Inflammatory macrophage treated with lipopolysaccharide for 4 hours (primary cell): ENCODE measurements around the gene CD99.
A peak's percentile ranks its signal among the peaks of the same experiment; 100 is the strongest.
"Not testable (repeated sequence)": the region's sequence is repeated elsewhere in the genome, so short reads cannot be mapped to it uniquely, and the experiment has no call there.

Experiments used
- DNase-seq: peaks from one replicate; pipeline ENCODE4 v3.0.0-alpha.2; 2020

Gene CD99, protein sequence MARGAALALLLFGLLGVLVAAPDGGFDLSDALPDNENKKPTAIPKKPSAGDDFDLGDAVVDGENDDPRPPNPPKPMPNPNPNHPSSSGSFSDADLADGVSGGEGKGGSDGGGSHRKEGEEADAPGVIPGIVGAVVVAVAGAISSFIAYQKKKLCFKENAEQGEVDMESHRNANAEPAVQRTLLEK

DNA sequence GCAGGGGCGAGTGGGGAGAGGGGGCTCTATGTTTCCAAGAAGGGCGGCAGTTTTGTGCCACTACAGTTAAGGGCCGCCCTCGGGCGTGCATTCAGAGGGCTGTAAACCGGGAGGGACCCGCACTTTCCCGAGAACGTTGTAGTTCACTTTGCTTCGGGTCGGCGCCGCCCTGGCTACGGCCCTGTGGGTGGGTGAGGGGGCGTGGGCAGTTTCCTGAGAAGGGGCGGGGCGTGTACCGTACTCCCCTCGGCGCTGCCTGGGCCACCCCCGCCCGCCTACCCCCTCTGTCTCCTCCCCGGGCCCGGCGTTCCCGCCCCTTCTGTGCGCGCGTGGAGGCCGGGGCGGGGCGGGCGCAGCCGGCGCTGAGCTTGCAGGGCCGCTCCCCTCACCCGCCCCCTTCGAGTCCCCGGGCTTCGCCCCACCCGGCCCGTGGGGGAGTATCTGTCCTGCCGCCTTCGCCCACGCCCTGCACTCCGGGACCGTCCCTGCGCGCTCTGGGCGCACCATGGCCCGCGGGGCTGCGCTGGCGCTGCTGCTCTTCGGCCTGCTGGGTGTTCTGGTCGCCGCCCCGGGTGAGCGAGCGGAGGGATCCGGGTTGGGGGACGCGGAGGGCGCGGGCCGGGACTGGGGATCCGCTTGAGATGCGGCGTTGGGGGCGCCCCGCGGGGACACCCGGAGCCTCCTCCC lies at the start of gene CD99:
Gene CD99, plus strand, starts transcription at position 440 of the 687 bp plus-strand sequence. Its CDS starts 66 bp downstream, at position 506.
- DNase-seq: peak; percentile 86

DNA sequence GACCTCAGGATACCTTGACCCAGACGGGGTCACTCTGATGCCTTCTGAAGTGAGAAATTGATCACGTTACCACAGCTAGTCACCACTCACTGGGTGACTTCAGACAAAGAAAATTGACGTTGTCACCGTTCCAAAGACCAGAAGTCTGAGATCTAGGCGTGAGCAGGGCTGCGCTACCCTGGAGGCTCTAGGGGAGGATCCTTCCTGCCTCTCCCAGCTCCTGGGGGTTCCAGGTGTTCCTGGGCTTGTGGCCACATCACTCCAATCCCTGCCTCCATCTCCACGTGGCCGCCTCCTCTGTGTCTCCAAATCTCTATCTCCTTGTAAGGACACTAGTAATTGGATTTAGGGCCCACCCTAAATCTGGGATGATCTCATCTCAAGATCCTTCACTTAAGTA lies 48.9 kb upstream of the CD99 start:
- DNase-seq: no peak

DNA sequence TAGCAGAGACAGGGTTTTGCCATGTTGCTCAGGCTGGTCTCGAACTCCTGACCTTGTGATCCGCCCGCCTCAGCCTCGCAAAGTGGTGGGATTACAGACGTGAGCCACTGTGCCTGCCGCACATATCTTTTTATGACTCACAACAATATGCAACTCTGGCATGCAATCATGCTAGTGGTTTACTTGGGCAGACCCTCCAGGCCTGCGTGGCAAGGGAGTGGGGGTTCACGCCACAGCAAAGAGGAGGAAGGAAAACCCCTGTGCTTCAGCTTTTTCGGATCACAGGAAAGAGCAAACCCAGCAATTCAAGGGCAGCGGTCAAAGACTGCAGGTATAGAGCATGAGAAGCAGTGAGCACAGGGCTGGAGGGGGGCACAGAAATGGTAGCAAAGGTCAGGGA lies 48.3 kb upstream of the CD99 start:
- no peak for DNase-seq

DNA sequence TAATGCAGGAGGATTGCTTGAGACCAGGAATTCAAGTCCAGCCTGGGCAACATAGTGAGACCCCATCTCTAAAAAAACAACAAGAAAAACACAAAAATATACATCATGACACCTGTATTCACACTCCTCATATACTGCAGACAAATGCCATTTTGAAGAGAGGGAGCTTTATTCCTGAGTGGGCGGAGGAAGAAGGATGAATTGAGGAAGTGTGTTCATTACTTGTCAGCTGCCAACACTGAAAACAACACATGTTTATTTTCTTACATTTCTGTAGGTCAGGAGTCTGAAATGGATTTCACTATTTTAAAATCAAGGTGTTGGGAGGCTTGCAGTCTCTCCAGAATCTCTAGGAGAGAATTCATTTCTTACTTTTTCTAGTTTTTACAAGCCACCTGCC lies 47.2 kb upstream of the CD99 start:
- peak; percentile 49 for DNase-seq

DNA sequence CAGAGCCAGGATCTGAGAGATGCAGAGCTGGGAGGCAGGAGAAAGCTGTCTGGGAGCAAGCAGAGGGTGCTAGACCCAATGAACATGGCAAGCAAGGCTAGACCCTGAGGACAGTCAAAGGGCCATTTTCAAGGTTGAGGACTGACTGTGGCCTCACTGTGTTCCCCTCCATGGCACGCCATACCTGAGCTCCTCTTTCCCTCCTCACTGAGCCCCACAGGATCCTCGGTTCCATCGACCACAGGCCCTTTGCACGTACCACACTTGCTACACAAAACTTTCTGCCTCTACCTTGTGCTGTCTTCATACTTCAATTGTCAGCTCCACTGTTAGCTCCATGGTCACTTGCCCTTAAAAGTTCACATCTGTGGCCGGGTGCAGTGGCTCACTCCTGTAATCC lies 45.5 kb upstream of the CD99 start:
- no peak for DNase-seq

DNA sequence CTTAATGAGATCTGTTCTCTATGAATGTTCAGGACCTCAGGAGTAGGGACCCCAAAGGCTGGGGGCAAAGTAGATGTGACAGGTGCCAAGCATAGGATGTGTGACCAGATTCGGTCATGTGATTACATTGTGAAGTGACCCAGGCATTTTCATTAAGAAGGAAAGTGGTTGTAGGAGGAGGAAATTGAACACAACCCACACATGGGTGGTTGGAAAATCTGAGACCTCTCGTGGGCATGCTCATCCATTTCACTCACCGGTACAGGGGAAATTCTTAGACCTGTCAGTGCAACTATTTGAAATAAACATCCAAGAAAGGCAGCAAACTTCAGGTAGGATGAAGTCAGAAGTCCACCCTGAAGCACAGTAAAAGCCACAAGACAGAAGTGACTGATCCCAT lies 43.5 kb upstream of the CD99 start:
- DNase-seq: no peak

DNA sequence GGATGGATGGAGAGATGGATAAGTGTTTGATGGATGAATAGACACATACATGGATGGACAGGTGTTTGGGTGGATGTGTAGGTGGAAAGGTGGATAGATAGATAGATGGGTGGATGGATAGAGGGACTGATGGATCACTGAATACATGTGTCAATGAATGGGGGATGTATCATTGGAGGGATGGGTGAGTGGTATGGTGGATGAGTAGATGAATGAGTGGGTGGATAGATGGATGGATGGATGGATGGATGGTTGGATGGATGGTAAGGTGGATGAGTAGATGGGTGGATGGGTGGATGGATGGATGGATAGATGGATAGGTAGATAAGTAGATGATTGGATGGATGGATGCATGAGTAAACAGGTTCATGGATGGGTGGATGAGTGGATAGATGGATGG lies 41.1 kb upstream of the CD99 start:
- no peak for DNase-seq

DNA sequence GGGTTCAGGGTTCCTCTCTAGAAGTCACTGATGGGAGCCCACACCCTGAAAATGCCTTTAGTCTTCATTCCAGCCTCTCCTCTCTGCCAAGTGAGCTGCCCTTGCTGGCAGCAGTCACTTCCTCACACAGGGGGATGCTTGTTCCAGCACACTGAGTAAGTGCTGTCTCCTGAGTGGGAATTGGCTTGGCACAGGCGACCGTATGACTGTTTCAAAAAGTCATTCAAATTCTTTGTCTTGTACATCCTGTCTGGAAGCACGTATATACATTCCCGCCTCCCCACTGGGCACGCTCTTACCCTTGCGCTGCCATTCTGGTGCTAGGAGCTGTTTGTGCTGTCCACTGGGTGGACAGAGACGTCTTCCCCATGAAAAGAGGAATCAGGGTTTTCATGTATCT lies 40.2 kb upstream of the CD99 start:
- no peak for DNase-seq

DNA sequence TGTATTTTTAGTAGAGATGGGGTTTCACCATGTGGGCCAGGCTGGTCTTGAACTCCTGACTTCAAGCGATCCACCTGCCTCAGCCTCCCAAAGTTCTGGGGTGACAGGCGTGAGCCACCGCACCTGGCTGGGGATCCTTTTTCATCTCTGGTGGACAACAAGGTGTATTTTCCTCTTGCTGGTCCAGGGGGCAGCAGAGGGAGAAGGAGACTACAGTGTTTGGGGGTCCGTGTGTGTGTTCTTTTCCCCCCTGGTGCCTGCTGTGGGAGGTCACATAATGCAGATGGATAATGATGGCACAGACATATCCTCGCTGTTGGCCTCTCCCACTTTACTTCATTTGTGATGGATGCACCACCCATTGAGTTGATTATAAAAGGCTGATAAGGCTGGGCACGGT lies 39.0 kb upstream of the CD99 start:
- no peak for DNase-seq

DNA sequence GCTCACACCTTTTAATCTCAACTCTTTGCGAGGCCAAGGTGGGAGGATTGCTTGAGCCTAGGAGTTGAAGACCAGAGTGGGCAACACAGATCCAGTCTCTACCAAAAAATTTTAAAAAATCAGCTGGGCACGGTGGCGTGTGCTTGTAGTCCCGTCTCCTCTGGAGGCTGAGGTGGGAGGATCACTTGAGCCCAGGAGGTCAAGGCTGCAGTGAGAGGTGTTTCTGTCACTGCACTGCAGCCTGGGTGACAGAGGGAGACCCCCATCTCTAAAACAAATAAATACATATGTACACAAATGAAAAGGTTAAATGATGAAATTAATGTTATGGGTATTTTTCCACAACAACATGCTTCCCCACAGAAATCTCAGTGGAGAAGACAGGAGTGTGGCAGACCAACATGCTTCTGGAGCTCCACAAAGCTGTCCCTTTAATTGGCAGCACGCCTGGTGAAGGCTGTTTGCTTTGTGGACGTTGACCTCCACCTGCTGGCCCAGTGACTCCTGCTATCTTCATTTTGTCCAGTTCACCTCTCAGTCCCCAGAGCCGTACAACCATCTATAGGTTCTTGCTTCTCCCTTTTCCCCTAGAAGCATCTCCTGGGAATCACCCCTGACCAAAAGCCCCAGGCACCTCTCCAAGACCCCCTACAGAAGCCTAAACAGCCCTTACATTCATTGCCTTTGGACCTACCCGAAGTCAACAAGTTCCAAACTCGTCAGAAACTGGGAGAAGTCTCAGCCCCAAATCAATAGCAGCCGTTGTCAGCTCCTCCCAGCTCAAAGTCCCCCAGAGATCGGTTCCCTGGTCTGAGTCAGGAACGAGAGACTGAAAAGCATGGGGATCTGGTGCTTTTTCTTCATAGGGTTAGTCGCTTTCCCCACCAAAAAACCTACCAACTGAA lies 36.4 kb upstream of the CD99 start:
- DNase-seq: no peak

DNA sequence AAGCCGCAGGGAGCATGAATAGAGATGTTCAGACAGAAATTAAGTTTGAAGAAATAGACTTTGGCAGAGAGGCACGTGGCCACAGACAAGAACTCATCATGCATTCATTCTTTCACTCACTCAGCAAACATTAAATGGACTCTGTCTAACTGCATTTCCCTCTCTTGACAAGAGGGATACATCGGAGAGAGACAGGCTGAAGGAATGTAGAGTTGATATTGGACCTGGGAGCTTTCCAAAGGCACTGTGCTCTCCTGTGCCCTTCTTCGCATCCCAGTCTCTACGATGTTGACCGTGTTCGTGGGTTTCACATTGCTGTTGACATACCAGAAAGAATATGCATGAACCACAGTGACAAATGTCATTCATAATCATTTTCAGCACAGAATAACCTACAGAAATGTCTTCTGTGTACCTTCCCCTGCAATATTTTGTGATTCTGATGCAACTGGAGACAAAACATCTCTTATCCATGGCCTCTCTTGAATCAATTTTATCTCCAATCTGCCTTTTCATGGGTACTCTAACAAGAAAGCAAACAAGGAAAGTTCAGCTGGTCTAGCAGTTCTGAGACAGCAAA lies 34.7 kb upstream of the CD99 start:
- no peak for DNase-seq

DNA sequence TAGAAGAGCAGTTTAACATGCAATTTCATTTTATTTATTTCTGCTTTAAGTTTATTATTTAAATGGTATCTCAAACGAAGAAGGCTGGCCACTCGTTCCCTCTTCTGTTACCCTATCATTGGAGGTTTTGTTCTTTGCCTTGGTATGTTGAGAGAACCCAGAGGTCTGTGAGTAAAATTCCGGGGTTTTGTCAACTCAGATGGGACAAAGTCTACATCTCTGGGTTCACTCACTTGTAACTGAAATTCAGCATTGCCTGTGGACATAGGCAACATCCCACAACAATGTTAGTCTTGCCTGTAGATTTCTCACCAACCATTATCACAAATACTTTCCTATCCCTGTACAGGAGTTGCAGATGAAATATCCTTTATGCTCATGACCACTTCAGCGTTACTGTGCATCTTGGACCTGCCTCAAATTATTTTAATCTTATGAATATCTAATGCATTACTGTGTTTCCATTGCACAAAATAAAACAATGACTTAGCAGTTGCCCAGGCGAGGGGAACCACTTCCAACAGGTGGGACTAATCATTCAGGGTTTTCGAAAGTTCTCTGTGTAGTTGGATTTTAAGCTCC lies 33.5 kb upstream of the CD99 start:
- DNase-seq: no peak

DNA sequence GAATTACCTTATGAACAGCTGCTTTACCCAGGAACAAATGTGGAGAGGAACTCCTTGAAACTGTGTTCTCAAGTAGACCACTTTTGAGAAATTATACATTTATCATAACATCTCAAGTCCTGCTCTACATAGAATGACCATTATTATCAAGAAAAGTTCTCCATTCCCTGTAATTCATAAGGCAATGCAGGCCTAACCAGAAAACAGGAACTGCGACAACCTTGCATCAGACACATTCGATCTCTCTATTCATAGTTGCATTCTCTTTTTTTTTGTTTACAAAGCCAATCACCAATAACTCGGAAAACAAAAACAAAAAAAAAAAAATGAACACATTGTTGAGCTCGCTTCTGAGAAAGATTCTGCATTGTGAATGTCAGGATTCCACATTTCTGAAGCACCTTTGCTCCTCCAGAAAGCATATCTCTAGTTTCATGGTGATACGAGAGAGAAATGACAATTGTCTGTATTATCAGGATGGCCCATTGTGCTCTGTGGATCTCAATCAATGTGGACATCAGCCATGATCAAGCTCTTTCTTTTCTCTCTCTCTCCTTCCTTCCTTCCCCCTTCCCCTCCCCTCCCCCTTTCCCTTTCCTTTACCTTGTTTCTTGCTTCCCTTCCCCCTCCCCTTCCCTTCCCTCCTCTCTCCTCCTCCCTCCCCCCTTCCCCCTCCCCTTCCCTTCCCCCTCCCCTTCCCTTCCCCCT lies 32.4 kb upstream of the CD99 start:
- peak; percentile 53 for DNase-seq

DNA sequence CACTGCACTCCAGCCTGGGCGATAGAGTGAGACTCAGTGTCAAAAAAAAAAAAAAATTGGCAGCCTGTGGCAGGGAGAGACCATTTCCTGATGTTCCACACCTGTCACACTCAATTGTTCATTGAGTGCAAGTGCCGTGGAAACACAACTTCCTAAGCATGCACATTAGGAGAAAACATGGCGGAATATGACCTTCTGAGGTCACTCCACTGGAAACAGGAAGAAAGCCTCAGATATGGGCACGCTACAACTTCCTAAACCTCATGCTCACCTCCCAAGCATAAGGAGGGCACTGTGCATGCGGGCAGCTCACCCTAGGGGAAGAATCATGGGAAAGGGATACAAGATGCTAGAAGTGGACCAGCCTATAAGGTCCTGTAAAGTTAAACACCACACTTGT lies 28.5 kb upstream of the CD99 start:
- no peak for DNase-seq

DNA sequence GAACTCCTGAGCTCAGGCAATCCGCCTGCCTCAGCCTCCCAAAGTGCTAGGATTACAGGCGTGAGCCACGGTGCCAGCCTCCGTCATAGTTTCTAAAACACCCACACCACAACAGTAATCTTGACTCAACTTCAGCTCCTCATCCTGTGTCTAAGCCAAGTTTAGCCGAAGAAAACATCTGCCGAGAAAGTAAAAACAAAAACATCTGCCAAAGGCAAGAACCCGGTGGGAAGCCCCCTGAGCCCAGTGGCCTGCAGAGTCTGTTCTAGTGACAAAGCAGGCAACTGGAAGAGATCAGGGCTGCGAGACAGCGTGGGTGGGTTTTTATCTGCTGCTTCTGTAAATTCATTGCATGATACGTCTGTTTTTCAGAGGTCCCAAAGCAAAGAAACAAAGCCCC lies 26.6 kb upstream of the CD99 start:
- no peak for DNase-seq

DNA sequence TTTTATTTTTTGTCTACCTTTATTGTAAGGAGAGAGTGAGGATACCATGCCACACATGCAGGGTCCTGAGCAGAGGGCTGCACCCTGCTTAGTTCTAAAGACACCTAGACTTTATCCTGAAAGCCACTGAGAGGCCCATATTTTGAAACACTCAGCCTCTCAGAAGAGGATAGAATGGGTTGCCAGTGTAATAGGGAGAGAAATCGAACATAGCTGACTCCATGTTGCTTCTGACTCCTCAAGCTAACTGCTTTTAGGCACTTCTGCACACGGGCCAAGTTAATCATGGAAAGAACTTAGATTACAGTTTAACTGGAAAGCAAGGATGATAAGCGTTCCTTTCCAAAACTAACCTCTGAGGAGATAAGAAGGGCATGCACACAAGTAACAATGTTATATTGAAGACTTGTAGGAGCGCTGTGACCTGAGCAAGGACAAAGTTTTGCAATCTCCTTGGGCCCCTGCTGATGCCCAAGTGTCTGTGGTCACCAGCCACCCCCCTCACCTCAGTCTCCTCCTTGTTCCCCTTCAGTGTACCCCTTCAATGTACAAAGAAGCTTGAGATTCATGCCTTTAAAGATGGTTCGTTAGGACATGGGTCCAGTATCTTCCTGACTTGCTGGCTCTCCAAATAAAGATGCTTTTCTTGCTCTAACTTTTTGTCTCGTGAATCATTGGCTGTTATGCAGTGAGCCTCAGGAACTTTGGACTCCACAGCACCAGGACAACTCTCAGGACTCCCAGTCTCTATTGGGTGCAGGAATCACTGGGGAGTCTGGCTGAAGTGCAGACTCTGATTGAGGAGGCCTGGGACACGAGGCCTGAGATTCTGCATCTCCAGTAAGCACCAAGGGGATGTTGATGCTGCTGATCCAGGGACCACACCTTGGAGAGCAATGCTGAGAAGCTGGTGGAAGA lies 25.4 kb upstream of the CD99 start:
- DNase-seq: no peak

DNA sequence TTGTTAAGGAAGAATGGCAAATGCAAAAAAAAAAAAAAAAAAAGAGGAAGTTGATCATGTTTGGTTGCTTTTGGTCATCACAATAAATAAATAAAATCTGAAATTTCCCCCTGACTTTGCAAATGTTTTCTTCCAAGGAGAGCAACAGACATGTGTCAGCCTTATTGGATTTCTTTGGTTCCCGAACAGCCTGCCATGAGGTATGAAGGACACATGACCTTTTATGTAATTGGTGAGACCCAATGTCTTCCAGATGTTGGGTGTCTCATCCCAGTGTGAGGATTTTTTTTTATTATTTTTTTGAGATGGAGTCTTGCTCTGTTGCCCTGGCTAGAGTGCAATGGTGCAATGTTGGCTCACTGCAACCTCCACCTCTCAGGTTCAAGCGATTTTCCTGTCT lies 24.6 kb upstream of the CD99 start:
- no peak for DNase-seq

DNA sequence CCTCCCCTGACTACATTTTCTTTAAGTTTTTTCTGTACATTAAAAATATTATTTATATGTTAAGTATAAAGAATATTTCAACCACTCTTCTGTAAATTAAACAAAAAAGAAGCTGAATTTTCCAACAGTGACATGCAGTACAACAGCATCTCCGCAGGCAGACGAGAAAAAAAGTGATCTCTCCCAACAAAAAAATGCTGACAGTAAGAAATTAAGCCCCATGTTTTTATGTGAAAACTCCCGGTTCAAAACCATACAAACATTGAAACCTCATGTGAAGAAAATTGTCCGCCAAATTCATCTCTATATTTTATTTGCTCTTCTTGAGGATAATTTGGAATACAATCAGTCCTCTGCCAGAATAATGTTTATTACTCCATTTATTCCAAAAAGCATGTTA lies 20.1 kb upstream of the CD99 start:
- no peak for DNase-seq

DNA sequence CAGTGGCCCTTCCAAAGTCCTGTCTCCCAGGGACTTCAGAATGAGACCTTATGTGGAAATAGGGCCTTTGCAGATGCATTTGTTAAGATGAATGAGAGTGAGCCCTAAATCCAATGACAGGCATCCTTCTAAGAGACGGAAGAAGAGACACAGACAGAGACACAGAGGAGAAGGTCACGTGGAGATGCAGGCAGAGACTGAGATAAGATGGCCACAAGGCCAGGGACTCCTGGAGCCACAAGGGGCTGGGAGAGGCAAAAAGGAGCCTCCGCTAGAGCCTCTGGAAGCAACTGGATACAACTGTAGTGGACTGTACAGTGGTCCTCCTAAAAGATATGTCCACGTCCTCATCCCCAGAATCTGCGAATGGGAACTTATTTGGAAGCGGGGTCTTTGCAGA lies 19.0 kb upstream of the CD99 start:
- no peak for DNase-seq

DNA sequence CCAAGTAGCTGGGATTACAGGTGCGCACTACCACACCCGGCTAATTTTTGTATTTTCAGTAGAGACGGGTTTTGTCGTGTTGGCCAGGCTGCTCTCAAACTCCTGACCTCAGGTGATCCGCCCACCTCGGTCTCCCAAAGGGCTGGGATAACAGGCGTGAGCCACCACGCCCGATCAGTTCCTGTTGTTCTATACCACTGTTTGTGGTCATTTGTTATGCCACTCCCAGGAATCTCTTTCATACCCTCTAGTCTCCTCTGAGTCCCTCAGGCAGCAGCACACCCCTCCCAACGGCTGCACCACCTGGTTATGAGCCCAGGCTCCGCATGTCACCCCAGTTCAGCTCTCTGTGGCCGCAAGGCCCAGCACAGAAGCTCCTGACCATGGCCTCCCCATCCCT lies 17.5 kb upstream of the CD99 start:
- DNase-seq: no peak

DNA sequence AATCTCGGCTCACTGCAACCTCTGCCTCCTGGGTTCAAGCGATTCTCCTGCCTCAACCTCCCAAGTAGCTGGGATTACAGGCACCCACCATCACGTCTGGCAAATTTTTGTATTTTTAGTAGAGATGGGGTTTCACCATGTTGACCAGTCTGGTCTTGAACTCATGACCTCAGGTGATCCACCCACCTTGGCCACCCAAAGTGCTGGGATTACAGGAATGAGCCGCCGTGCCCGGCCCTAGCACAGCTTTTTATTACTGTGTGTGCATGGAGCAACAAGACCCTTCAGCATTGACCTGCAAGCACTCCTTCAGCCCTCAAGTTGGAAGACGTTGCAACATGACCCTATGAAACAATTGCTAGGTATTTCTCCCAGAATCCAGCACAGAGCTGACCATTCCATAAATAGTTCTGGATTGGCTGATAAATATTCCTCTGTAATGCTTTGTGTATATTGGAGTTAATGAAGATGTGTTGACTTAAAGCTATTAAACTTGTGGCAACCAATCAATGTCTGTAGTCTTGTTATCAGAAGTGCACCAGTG lies 15.4 kb upstream of the CD99 start:
- DNase-seq: not testable (repeated sequence)
